Stimulated activated CD4-positive, alpha-beta T cell treated with anti-CD3 and anti-CD28 coated beads, Interleukin-4, amount 100 ng/mL, for 48 hours (primary cell): ENCODE measurements around the gene NPC1.
"Not testable (repeated sequence)": the region's sequence is repeated elsewhere in the genome, so short reads cannot be mapped to it uniquely, and the experiment has no call there.

Source experiments
- DNase-seq, 2 donors: peaks; one replicate each; pipeline ENCODE4 v3.0.0-alpha.2; 2020; ENCODE audit warnings: low read depth in 2 of 2

NPC1 gene

DNA sequence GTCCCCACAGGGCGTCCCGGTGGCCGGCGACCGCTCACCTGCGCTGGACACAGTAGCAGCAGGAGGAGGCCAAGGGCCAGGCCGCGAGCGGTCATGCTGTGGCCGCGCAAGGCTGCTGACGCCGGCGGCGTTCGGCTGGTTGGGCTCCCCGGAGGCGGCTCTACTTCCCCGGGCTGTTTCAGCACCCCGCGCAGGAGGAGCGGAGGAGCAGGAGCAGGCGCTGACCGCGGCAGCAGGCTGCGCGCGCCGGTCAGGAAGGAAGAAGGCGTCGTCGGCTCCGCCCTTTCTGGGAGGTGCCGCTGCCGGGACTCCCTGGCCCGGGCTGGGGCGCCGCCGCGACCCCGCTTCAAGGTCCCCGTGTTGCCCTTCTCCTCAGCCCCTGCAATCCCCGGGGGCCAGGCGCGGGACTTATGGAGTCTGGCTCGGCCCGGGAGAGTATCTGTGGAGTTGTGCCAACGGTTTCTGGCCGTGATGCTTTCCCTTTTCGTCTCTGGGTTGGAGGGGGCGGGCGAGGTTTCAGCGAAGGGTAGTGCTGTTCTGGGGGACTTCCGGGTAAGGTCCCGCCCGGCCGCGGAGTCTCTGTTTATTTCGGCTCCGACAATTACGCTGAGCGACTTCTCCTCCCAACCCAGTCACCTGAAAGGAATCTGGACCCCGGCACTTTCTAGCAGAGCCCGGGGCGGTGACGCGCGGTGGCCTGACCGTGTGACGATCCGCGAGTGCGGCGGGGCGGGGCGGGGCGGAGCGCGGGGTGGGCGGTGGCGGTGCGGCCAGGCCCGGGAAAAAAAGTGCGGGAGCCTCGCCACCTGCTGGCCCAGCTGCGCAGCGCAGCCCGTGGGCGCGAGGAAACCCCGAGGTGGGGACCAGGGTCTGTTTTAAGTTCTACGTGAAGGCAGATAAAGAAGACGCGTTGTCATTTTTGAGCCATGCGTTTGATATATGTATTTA, at the start of gene NPC1:
TSS of gene NPC1 (minus strand) at position 258 of the 948 bp plus-strand sequence. CDS start at position 95, 163 bp downstream.
- peak; percentile 85 to 89 for DNase-seq

- DNase-seq: no peak
Measured at GRCh38 chr18:23636071-23636399, 49.7 kb upstream of the NPC1 start.

DNA sequence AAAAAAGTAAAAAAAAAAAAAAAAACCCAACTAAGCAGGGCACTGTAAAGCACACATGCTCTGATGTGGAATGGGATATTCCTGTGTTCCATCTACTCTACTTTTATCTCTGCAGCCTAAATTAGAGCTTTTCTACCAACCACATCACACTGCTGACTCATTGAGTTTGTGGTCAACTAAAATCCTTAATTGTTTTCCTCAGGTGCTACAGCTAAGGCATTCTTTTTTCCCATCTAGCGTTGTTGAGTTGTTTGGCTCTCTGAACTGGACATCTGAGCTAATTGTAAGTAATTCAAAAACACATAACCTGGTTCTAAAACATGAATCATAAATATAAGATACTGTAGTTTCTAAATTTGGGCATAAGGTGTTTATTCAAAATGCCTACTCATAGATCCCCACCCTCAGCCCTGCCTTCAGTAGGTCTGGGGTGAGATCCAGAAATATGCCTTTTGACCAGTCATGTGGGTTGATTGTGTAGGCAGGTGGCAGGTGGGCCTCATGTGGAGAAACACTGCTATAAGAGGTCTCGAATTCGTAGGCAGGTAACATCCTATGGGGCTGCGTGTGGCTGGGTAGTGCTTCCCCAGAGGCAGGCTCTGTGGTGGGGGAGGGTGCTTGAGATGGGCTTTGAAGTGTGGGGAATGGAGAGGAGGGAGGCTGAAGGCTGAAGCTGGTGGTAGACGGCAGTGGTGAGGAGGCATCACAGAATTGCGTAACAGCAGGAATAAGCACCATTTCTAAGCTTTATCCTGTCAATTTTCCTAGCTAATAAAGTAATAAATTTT, 49.2 kb upstream of the NPC1 start:
- DNase-seq: no peak

DNA sequence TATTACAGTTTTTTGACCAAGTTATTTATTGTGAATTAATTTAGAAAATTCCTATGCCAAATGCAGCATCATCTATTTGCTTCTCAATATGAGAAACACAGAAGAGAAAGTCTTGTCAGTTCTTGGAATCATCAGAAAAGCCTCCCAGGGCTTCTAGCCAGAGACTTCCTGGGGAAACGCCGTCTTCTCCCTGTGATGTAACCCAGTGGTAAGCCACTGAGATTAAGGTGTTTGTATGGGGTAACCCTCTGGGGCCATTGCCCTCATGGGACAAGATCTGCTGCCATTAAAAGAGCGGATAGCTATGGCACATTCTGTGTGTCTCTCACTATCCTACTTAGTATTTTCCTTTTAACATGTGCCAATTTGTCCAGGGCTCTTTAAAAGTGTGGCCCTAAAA, 48.4 kb upstream of the NPC1 start:
- no peak for DNase-seq

- DNase-seq: no peak
Measured at GRCh38 chr18:23632615-23633014, 46.3 kb upstream of the NPC1 start.

GRCh38 chr18:23631746-23632145, 45.4 kb upstream of the NPC1 start:
- DNase-seq: no peak

DNA sequence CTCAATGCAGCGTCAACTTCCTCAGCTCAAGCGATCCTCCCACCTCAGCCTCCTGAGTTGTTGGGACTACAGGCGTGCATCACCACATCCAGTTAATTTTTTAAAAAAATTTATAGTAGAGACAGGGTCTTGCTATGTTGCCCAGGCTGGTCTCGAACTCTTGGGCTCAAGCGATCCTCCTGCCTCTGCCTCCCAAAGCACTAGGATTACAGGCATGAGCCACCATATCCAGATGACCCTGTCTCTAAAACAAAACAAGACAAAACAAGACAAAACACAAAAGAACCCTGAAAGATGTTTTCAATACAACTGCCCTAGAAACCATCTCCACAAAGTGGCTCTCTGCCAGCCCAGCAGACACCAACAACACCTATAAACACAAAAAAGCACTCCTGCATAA, 45.0 kb upstream of the NPC1 start:
- no peak for DNase-seq

- DNase-seq: no peak
Measured at GRCh38 chr18:23629444-23629946, 43.2 kb upstream of the NPC1 start.

DNA sequence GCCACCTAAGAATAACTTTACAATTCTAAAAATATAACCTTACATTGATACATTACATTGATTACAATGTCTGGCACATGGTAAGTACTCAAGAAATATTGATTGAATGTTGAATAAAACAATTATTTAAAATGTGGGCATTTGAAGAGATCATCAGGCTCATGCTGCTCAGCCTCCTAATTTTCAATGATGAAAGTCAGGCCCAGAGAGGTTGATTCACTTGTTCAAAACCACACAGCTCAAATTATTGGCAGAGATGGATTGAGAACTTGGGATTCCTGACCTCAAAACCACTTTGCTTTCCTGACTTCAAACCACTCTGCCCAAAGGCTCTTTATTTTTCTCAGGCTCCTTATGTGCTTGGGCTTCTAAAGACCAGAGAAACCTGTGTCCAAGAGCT, 41.7 kb upstream of the NPC1 start:
- no peak for DNase-seq

DNA sequence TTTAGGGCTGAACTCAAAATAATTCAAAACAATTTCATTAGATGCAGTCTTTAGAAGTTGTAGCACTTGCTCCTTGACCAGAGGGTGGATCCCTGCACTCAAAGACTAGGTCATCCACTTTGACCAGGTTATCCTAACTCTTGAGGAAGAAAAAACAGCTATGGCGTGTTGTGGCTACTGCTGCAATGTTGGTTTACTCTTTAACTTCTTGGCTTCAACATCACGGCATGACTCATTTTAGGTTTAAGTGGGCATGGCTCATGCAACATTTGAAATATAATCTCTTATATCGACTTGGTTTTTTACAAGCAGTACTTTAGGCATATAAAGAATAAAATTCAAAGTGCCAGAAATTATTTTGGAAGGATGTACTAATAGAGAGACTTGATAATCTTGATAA, 41.0 kb upstream of the NPC1 start:
- DNase-seq: no peak

DNA sequence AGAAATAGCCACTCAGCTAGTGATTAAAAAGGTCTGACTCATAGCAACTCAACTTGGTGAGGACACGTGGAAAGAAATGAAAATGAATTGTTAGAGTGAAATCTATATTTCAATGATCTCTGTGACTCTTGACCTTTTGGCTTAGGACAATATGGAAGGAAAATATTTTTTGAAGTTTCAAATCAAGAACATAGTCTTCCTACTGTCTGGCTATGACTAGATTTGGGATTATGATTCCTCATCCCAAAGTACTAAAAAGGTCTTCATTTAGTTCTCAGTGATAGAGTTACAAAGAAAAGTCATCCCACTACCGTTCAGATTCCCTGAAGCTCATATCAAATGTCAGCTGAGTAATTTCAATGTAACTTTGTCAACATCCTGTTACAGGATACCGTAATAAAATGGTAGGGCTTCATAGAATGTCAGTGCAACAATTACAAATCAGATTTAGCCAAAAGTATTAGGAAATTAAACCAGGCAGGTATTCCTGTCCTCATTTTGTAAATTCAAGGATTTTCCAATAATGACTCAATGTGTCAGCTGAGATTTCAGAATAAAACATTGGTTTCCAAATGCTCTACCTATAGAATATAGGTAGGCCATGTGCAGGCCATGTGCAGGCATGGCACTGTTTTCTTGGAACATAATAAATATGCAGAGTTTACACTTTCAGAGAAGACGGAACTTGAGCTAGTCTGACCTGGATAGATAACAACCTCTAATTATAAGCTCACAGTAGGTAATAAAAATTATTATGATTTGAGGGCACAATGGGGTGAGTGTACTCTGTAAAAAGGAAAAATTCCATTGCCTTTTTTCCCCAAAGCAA, 40.4 kb upstream of the NPC1 start:
- no peak for DNase-seq

- no peak for DNase-seq
Measured at GRCh38 chr18:23623040-23623439, 36.7 kb upstream of the NPC1 start.

DNA sequence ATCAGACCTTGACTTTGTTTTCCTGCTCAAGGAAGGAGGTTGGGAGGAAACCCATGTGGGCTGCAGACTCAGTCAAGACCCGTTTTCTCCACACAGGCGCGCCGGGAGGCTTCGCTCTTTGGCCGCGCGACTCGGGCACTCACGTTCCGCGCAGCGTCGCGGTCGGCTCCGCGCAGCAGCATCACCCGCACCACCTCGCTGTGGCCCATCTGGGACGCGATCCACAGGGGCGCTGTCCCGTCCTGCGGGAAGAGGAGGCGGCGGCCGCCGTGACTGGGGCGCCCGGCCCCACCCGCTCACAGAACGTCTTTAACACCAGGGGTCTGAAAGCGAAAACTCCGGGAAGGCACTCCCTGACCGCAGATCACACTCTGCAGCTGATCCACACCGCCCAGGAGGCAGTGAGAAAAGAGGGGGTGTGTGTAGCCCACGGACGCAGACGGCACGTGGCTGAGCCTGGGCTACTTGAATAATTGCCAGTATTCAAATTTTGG, 33.1 kb upstream of the NPC1 start:
- DNase-seq: no peak

DNA sequence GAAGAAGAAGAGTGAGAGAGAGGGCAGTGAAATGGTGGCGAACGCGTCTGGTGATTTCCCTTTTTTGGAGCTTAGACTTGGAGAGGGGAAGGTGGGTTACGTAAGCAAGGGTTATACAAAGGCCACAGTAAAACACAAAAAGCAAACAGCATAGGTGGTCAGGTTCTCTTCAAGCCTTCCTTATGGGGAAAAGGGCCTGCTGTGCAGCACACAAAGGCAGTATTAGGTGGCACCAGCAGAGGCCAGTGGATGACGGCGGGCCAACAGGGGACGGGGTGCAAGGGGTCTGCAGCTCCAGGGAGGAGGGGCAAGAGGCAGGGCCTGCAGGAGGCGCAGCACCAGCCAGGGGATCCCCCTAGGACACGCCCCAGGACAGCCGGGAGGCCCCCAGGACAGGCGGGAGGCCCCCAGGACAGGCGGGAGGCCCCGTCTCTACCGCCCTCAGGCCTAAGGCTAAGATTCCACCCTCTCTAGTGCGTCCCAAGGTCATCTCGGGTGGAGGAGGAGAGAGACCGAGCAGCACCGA, 32.6 kb upstream of the NPC1 start:
- DNase-seq: no peak

GRCh38 chr18:23617412-23618014, 31.2 kb upstream of the NPC1 start:
- no peak for DNase-seq

DNA sequence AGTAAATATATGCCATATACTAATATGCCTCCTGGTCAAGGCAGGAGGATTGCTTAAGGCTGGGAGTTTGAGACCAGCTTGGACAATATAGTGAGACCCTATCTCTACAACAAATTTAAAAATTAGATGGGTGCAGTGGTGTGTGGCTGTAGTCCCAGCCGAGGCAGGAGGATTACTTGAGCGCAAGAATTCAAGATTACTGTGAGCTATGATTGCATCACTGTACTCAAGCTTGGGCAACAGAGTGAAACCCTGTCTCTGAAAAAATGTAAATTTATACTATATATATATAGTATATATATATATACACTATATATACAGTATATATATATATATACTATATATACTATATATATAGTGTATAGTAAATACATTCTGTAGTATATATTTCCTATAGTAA, 30.0 kb upstream of the NPC1 start:
- DNase-seq: no peak

- no peak for DNase-seq
Measured at GRCh38 chr18:23614891-23615290, 28.6 kb upstream of the NPC1 start.

- DNase-seq: no peak
Measured at GRCh38 chr18:23614413-23614812, 28.1 kb upstream of the NPC1 start.

DNA sequence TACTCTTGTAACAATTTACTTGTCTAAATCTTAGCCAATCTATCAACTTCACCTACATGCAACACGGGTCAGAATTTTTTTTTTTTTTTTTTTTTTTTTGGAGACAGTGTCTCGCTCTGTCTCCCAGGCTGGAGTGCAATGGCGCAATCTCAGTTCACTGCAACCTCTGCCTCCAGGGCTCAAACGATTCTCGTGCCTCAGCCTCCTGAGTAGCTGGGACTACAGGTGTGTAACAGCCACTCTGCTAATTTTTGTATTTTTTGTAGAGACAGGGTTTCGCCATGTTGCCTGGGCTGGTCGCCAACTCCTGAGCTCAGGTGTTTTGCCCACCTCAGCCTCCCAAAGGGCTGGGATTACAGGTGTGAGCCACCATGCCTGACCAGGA, 26.8 kb upstream of the NPC1 start:
- not testable (repeated sequence) for DNase-seq

GRCh38 chr18:23612434-23613090, 26.3 kb upstream of the NPC1 start:
- DNase-seq: no peak
